Pancreas (tissue), 10 donors: Measurements from ENCODE around the gene SLC40A1. TPM values are rescaled to one million over a fixed set of nuclear protein-coding genes. Genes with fewer than 3 reads are reported as not detected.

Experiments used
- ATAC-seq, 4 donors: fragments of 200-7000 bp; cut with Tn5 transposase; one replicate each; pipeline versions ENCODE4 v1.8.0 to v1.9.1; 2020; ENCODE audit warnings: mild to moderate bottlenecking in 4 of 4, moderate library complexity in 4 of 4
- DNase-seq, 6 donors: peaks; one replicate each; pipeline ENCODE4 v3.0.0-alpha.2; 2020
- FAIRE-seq: peaks from 2 replicates; lab custom pipeline; 2012; peaks lifted over from hg19 to GRCh38; lab: Jason Lieb, UNC
- H3K27ac ChIP-seq, 4 donors: fragments of 200-600 bp; sonication (generic); 1 replicate in 3 of 4; 2 replicates in 1 of 4; pipeline versions ENCODE4 v1.5.0 to v1.8.0; 2020
- H3K27me3 ChIP-seq, 4 donors: fragments of 200-600 bp; one replicate each; pipeline ENCODE4 v1.8.0; 2021
- H3K36me3 ChIP-seq, 3 donors: fragments of 200-600 bp; sonication (generic) in 1 of 3; one replicate each; pipeline versions ENCODE4 v1.5.0 to v1.8.0; 2020 to 2021
- H3K4me1 ChIP-seq, 3 donors: fragments of 200-600 bp; one replicate each; pipeline ENCODE4 v1.8.0; 2021
- H3K4me3 ChIP-seq, 4 donors: fragments of 200-600 bp; sonication (generic) in 2 of 4; one replicate each; pipeline versions ENCODE4 v1.5.0 to v1.8.0; 2020 to 2021
- H3K9me3 ChIP-seq, 4 donors: fragments of 200-600 bp; one replicate each; pipeline ENCODE4 v1.8.0; 2021
- WGBS, 2 donors: extraction: QIAGEN DNeasy Blood & Tissue Kit; methylation state at CpG; one replicate each; pipeline ENCODE4 v1.1.7; 2013; 5-methylcytosine and 5-hydroxymethylcytosine counted together
- intact Hi-C, 3 donors: fragments of 100-400 bp; cut with DNase I; formaldehyde crosslinking; loops; one replicate each; pipeline versions ENCODE4 v1.11.1 to v1.14.2; 2022
- polyA plus RNA-seq, 2 donors: library from polyadenylated mRNA; stranded (reverse); fragments of 200-250 nt; gene quantifications; one replicate each; pipeline ENCODE4 v1.2.3, GENCODE V29; 2013
- total RNA-seq, 6 donors: library from RNA; stranded (reverse); fragmentation: NEBNext Ultra II Directional in 4 of 6; extraction: Animal tissue kit (Norgen Biotek cat#: 25700) in 4 of 6; gene quantifications; one replicate each; pipeline versions ENCODE4 v1.2.1 to v1.2.4, GENCODE V29; 2021 to 2023
- TF ChIP-seq, protein P1 (sequence below), 4 donors: fragments of 200-600 bp; sonication (generic) in 3 of 4; IDR thresholded peaks; one replicate each; pipeline versions ENCODE4 v1.5.0 to v1.8.0; 2021; ENCODE audit warnings: antibody characterized with exemption in 4 of 4
- donor health status: healthy with polysubstance abuse.
- donor health status: DM: no; HTN: no; CAD: no; lungs with moderate emphysema.
- donor health status: DM: no; HTN: no; CAD: no.
- donor health status: control.
- donor health status: control.
- donor health status: Bipolar disorder and iron deficiency.
- donor health status: DM: yes; HTN: yes; CAD: no.
- donor health status: DM: no; HTN: no; CAD: no.
- donor health status: DM: no; HTN: no; CAD: no.
- donor health status: DM: yes; HTN: yes; CAD: no.

The SLC40A1 gene
- total and polyA plus RNA-seq, 8 donors: 14.0 to 65.8 (median 40.4) TPM

GRCh38 chr2:189553504-189554088 is 27.0 kb downstream of the SLC40A1 start:
- peaks cover 17 to 30% (median 19%) of the 10 kb centered on the region in 3 donors for H3K4me1 ChIP-seq
- no peak for DNase-seq
- no peaks in the 10 kb centered on the region for H3K27me3 ChIP-seq
- FAIRE-seq: peak; percentile 45
- TF ChIP-seq, protein P1, sequence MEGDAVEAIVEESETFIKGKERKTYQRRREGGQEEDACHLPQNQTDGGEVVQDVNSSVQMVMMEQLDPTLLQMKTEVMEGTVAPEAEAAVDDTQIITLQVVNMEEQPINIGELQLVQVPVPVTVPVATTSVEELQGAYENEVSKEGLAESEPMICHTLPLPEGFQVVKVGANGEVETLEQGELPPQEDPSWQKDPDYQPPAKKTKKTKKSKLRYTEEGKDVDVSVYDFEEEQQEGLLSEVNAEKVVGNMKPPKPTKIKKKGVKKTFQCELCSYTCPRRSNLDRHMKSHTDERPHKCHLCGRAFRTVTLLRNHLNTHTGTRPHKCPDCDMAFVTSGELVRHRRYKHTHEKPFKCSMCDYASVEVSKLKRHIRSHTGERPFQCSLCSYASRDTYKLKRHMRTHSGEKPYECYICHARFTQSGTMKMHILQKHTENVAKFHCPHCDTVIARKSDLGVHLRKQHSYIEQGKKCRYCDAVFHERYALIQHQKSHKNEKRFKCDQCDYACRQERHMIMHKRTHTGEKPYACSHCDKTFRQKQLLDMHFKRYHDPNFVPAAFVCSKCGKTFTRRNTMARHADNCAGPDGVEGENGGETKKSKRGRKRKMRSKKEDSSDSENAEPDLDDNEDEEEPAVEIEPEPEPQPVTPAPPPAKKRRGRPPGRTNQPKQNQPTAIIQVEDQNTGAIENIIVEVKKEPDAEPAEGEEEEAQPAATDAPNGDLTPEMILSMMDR (IDR thresholded peaks at IDR 0.05): no peak
- peak in 3 of 4 donors; percentile 31 to 53 (median 41) for ATAC-seq
- H3K9me3 ChIP-seq: no peaks in the 10 kb centered on the region
- H3K4me3 ChIP-seq: no peak overlapping the region
- intact Hi-C loops: no loop called here
- no peaks in the 10 kb centered on the region for H3K36me3 ChIP-seq
- H3K27ac ChIP-seq: peak overlapping the region in 2 of 4 donors; percentile 15 to 61
- 39 to 63% methylated on average over 1 of the region's 1 CpG for WGBS, 2 donors

GRCh38 chr2:189552991-189553404 is 27.6 kb downstream of the SLC40A1 start:
- peak overlapping the region in 2 of 4 donors; percentile 61 to 68 for H3K27ac ChIP-seq
- peaks cover 17 to 31% (median 19%) of the 10 kb centered on the region in 3 donors for H3K4me1 ChIP-seq
- no peaks in the 10 kb centered on the region for H3K27me3 ChIP-seq
- DNase-seq (no peak), FAIRE-seq (no peak), ATAC-seq (peak; percentile 9 to 54 (median 28))
- 4 to 12% methylated on average over 2 of the region's 2 CpGs for WGBS, 2 donors
- H3K4me3 ChIP-seq: no peak overlapping the region
- TF ChIP-seq, protein P1 (IDR thresholded peaks at IDR 0.05): no peak
- no peaks in the 10 kb centered on the region for H3K9me3 ChIP-seq
- intact Hi-C loops: no loop called here
- H3K36me3 ChIP-seq: no peaks in the 10 kb centered on the region

DNA sequence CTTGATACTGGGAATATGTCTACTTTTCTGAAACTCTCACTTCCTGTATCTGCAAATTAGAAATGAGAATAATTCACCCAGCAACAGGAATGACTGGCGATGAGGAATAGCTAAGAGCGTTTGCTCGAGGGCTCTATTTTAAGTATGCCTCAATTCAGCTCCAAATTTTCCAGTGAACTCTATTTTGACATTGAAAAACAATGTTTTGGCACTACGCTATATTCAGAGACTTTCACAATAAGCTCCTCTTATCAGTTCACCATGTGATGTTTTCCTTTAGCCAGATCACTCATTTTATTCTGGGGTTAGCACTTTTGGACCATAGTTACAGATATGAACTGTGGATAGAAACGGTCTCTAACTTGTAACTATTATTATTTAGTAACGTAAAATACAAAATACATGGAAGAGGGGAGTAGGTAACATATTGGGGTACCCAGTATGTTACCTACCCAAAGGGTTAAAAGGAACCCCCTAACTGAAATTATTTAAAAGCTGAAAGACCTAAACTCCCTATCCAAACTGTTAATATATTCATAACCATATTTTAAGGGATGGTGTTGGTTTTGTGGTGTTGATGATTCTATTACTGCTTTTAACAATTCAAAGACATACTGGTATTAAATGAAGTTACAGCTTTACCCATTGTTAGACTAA is 28.1 kb downstream of the SLC40A1 start:
- DNase-seq: no peak
- Histone ChIP-seq H3K27ac (peak overlapping the region in 2 of 4 donors; percentile 61 to 68), H3K4me1 (peaks cover 17 to 31% (median 19%) of the 10 kb centered on the region in 3 donors), H3K27me3 (no peaks in the 10 kb centered on the region), H3K36me3 (no peaks in the 10 kb centered on the region), H3K4me3 (no peak overlapping the region), H3K9me3 (no peaks in the 10 kb centered on the region)
- no peak for FAIRE-seq
- ATAC-seq: peak; percentile 67 to 74 (median 68)
- TF ChIP-seq, protein P1 (IDR thresholded peaks at IDR 0.05): no peak
- intact Hi-C loops: no loop called here
- 8 to 12% methylated on average over 6 of the region's 6 CpGs for WGBS, 2 donors

DNA sequence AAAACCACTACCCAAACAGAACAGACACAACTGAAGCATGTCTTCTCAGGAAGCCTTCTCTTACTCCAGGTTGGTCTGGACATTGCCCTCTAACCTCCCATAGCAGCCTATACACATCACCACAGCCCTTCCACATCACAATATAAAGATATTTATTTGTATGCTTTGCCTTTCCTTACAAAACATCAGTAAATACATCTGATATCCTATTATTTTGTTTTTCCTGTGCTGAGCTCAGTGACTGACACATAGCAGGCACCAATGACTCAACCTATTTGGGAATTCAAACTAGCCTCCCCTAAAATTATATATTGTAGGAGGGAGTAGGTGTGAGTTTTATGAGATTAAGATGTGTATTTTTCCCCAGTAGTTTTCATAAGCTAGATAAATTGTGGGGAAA is 28.8 kb downstream of the SLC40A1 start:
- H3K36me3 ChIP-seq: no peaks in the 10 kb centered on the region
- H3K4me1 ChIP-seq: peaks cover 17 to 31% (median 19%) of the 10 kb centered on the region in 3 donors
- TF ChIP-seq, protein P1 (IDR thresholded peaks at IDR 0.05): no peak
- intact Hi-C loops: no loop called here
- H3K27me3 ChIP-seq: no peaks in the 10 kb centered on the region
- no peak overlapping the region for H3K4me3 ChIP-seq
- H3K9me3 ChIP-seq: no peaks in the 10 kb centered on the region
- H3K27ac ChIP-seq: peak overlapping the region in 2 of 4 donors; percentile 61 to 68
- ATAC-seq (no peak), FAIRE-seq (no peak), DNase-seq (no peak)

DNA sequence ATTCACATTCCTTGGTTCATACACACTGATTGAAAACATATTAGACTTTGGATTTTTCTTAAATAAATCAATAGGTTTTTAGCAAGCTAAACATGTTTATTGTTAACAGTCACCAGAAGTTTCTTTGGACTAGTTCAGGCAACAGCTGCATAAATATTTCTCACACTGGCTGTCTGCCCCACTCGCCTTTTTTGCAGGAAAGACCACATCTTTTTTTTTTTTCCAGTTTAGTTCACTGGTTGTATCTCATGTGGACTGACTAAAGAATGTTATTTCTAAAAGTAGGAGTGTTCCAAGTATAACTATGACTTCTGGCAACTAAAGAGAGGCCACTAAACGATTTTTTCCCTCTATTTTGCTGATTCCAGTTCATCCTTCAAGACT is 31.1 kb downstream of the SLC40A1 start:
- Histone ChIP-seq H3K4me3 (no peak overlapping the region), H3K4me1 (peaks cover 17 to 31% (median 19%) of the 10 kb centered on the region in 3 donors), H3K9me3 (no peaks in the 10 kb centered on the region), H3K27me3 (no peaks in the 10 kb centered on the region), H3K27ac (peak overlapping the region in 2 of 4 donors; percentile 25 to 31), H3K36me3 (no peaks in the 10 kb centered on the region)
- ATAC-seq: peak in 3 of 4 donors; percentile 20 to 49 (median 27)
- intact Hi-C loops: no loop called here
- no peak for DNase-seq
- TF ChIP-seq, protein P1 (IDR thresholded peaks at IDR 0.05): no peak
- FAIRE-seq: no peak
- WGBS, 2 donors: 31 to 37% methylated on average over 2 of the region's 2 CpGs
